Measurements from ENCODE around the gene MCC.

MCC gene

GRCh38 chr5:113359419-113359818 is 128.8 kb downstream of the MCC start:
- no peak for DNase-seq

- no peak for DNase-seq
These were observed 129.6 kb downstream of the MCC start for GRCh38 chr5:113358696-113359095.

GRCh38 chr5:113357696-113358476 is 130.4 kb downstream of the MCC start:
- no peak for DNase-seq

GRCh38 chr5:113356487-113356886 is 131.8 kb downstream of the MCC start:
- DNase-seq, result no peak

GRCh38 chr5:113354055-113354454 is 134.2 kb downstream of the MCC start:
- no peak for DNase-seq

GRCh38 chr5:113347572-113347971 is 140.7 kb downstream of the MCC start:
- no peak for DNase-seq

- DNase-seq, result peak; percentile 34
These were observed 143.0 kb downstream of the MCC start for GRCh38 chr5:113344973-113345940.

GRCh38 chr5:113343343-113343742 is 144.9 kb downstream of the MCC start:
- no peak for DNase-seq

GRCh38 chr5:113340537-113340936 is 147.7 kb downstream of the MCC start:
- DNase-seq, result no peak

GRCh38 chr5:113338628-113339027 is 149.6 kb downstream of the MCC start:
- no peak for DNase-seq

GRCh38 chr5:113337515-113338415 is 150.5 kb downstream of the MCC start:
- no peak for DNase-seq

GRCh38 chr5:113336975-113337374 is 151.3 kb downstream of the MCC start:
- peak; percentile 53 for DNase-seq

GRCh38 chr5:113333411-113333810 is 154.8 kb downstream of the MCC start:
- DNase-seq, result no peak

- DNase-seq, result peak; percentile 35
These were observed 157.1 kb downstream of the MCC start for GRCh38 chr5:113331209-113331551.

- DNase-seq, result peak; percentile 47
These were observed 157.6 kb downstream of the MCC start for GRCh38 chr5:113330533-113331208.

- no peak for DNase-seq
These were observed 158.3 kb downstream of the MCC start for GRCh38 chr5:113329981-113330380.

- no peak for DNase-seq
These were observed 163.2 kb downstream of the MCC start for GRCh38 chr5:113325054-113325453.

- no peak for DNase-seq
These were observed 167.0 kb downstream of the MCC start for GRCh38 chr5:113321276-113321675.

- no peak for DNase-seq
These were observed 167.9 kb downstream of the MCC start for GRCh38 chr5:113320273-113320780.

- DNase-seq, result no peak
These were observed 168.8 kb downstream of the MCC start for GRCh38 chr5:113319256-113320053.

GRCh38 chr5:113317636-113318035 is 170.6 kb downstream of the MCC start:
- no peak for DNase-seq

All from fibroblast of skin of abdomen (primary cell).